Stimulated activated CD4-positive, alpha-beta T cell treated with anti-CD3 and anti-CD28 coated beads, Interleukin-1b, Interleukin-23, amount 100 ng/mL, for 1 hour (primary cell): ENCODE data around the gene GPR63.
"Not testable (repeated sequence)": the region's sequence is repeated elsewhere in the genome, so short reads cannot be mapped to it uniquely, and the experiment has no call there.

Experiments
- DNase-seq, 2 donors: peaks; one replicate each; pipeline ENCODE4 v3.0.0-alpha.2; 2020; ENCODE audit warnings: low read depth in 2 of 2

The GPR63 gene

GRCh38 chr6:96837081-96837971 is at the start of gene GPR63:
Gene GPR63 (minus strand): TSS chr6:96837477. CDS start chr6:96799731, 37,746 bp downstream.
- DNase-seq, result peak in 1 of 2 donors; percentile 31

- no peak for DNase-seq
These were observed 49.2 kb upstream of the GPR63 start for GRCh38 chr6:96886519-96886918.

GRCh38 chr6:96885187-96885631 is 47.9 kb upstream of the GPR63 start:
- DNase-seq, result not testable (repeated sequence)

- no peak for DNase-seq
These were observed 40.9 kb upstream of the GPR63 start for GRCh38 chr6:96878143-96878542.

GRCh38 chr6:96876886-96877545 is 39.7 kb upstream of the GPR63 start:
- DNase-seq, result no peak

- no peak for DNase-seq
These were observed 35.7 kb upstream of the GPR63 start for GRCh38 chr6:96872976-96873375.

GRCh38 chr6:96865055-96865405 is 27.8 kb upstream of the GPR63 start:
- DNase-seq, result no peak

GRCh38 chr6:96864216-96865054 is 27.2 kb upstream of the GPR63 start:
- DNase-seq, result no peak

- no peak for DNase-seq
These were observed 25.3 kb upstream of the GPR63 start for GRCh38 chr6:96862560-96862959.

GRCh38 chr6:96861588-96861987 is 24.3 kb upstream of the GPR63 start:
- DNase-seq, result no peak

- no peak for DNase-seq
These were observed 19.6 kb upstream of the GPR63 start for GRCh38 chr6:96856856-96857255.

GRCh38 chr6:96853083-96853482 is 15.8 kb upstream of the GPR63 start:
- no peak for DNase-seq

- no peak for DNase-seq
These were observed 15.3 kb upstream of the GPR63 start for GRCh38 chr6:96852605-96853004.

GRCh38 chr6:96851858-96852257 is 14.6 kb upstream of the GPR63 start:
- no peak for DNase-seq

GRCh38 chr6:96849615-96850014 is 12.3 kb upstream of the GPR63 start:
- no peak for DNase-seq

GRCh38 chr6:96844530-96844929 is 7.3 kb upstream of the GPR63 start:
- DNase-seq, result no peak

- DNase-seq, result no peak
These were observed 4.1 kb upstream of the GPR63 start for GRCh38 chr6:96841345-96841744.

- no peak for DNase-seq
These were observed 621 bp downstream of the GPR63 start for GRCh38 chr6:96836631-96837080.

GRCh38 chr6:96834070-96834469 is 3.2 kb downstream of the GPR63 start:
- DNase-seq, result no peak

- no peak for DNase-seq
These were observed 4.5 kb downstream of the GPR63 start for GRCh38 chr6:96832780-96833179.

GRCh38 chr6:96826865-96827264 is 10.4 kb downstream of the GPR63 start:
- no peak for DNase-seq

- DNase-seq, result no peak
These were observed 13.5 kb downstream of the GPR63 start for GRCh38 chr6:96823743-96824142.
